Chondrocyte (in vitro differentiated cells): ENCODE results near the gene SUGCT. TPM values are rescaled to one million over a fixed set of nuclear protein-coding genes. Genes with fewer than 3 reads are reported as not detected.

ENCODE experiments used
- DNase-seq: peaks from one replicate; pipeline ENCODE4 v3.0.0; 2021; ENCODE audit warnings: mixed read lengths, low spot score
- H3K27ac Mint-ChIP-seq: one replicate; pipeline ENCODE4 v1.8.0; 2021; ENCODE audit warnings: mild to moderate bottlenecking, moderate library complexity, mixed read lengths; ENCODE audit not compliant: unreplicated experiment
- H3K27me3 Mint-ChIP-seq: 2 replicates; pipeline ENCODE4 v1.8.0; 2021; ENCODE audit warnings: low read depth, mixed read lengths
- H3K36me3 Mint-ChIP-seq: 2 replicates; pipeline ENCODE4 v1.8.0; 2021; ENCODE audit warnings: low read depth, mixed read lengths
- H3K4me1 Mint-ChIP-seq: 2 replicates; pipeline ENCODE4 v1.8.0; 2021; ENCODE audit warnings: low read depth, mild to moderate bottlenecking, mixed read lengths
- H3K4me3 Mint-ChIP-seq: one replicate; pipeline ENCODE4 v1.8.0; 2021; ENCODE audit warnings: mild to moderate bottlenecking, moderate library complexity, mixed read lengths; ENCODE audit not compliant: unreplicated experiment
- H3K9me3 Mint-ChIP-seq: 2 replicates; pipeline ENCODE4 v1.8.0; 2021; ENCODE audit warnings: low read depth, mixed read lengths
- total RNA-seq: library from RNA; stranded (reverse); gene quantifications from 3 replicates; pipeline ENCODE4 v1.2.1, GENCODE V29; 2021
- TF ChIP-seq, protein P1 (sequence below): fragments of 200-600 bp; sonication (generic); IDR thresholded peaks from 2 replicates; pipeline ENCODE4 v1.5.0; 2021; ENCODE audit warnings: antibody characterized with exemption, mild to moderate bottlenecking, moderate library complexity

The SUGCT gene
- total RNA-seq, 1 donor from 2014 or later = 34.4 TPM

DNA sequence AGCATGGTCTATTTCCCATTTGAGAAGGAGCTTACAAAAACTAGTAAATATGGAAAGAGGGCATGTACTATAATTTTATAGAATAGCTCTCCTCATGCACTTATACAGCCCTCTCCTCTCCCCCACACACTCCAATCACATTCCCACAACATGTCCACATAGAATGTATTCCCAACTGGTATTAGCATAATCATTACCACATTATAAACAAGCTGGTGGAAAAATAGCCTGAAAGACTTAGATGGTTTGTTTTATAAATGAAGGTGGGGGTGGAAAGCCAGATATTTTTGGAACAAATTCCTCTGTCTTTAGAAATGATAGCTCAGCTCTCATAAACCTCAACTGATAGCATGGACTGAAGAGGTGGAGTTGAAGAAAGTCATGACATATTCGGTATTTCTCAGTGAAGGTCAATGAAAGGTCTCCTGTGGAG lies 410.1 kb downstream of the SUGCT start:
- no peaks in the 10 kb centered on the region for H3K27me3 Mint-ChIP-seq
- H3K4me1 Mint-ChIP-seq = peaks cover 65% of the 10 kb centered on the region

DNA sequence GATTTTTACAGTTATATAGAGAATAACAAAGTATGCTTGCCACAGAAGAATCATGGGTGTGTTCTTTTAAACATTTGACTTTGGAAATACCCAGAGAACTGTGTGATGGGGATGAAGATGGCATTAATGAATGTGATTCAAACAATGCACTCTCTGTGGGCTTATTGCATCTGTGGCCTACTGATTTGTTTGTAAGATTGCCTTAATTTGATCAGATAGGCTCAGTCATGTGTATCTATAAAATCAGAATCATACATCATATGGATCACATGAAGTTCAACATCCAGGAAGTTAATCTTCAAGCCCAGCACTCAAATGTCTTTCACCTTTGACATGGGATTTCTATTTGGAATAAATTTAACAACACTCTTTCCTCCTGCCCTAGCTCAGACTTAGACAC lies 410.9 kb downstream of the SUGCT start:
- no peak overlapping the region for H3K4me3 Mint-ChIP-seq
- no peak for DNase-seq
- H3K4me1 Mint-ChIP-seq = peaks cover 62% of the 10 kb centered on the region
- H3K27me3 Mint-ChIP-seq = no peaks in the 10 kb centered on the region
- TF ChIP-seq, protein P1, sequence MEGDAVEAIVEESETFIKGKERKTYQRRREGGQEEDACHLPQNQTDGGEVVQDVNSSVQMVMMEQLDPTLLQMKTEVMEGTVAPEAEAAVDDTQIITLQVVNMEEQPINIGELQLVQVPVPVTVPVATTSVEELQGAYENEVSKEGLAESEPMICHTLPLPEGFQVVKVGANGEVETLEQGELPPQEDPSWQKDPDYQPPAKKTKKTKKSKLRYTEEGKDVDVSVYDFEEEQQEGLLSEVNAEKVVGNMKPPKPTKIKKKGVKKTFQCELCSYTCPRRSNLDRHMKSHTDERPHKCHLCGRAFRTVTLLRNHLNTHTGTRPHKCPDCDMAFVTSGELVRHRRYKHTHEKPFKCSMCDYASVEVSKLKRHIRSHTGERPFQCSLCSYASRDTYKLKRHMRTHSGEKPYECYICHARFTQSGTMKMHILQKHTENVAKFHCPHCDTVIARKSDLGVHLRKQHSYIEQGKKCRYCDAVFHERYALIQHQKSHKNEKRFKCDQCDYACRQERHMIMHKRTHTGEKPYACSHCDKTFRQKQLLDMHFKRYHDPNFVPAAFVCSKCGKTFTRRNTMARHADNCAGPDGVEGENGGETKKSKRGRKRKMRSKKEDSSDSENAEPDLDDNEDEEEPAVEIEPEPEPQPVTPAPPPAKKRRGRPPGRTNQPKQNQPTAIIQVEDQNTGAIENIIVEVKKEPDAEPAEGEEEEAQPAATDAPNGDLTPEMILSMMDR = no peak
- peaks cover 2% of the 10 kb centered on the region for H3K36me3 Mint-ChIP-seq
- H3K27ac Mint-ChIP-seq = peak overlapping the region; percentile 80
- H3K9me3 Mint-ChIP-seq = peaks cover 4% of the 10 kb centered on the region

More for the DNA sequence above, 410.1 kb downstream of the SUGCT start:
- Mint-ChIP-seq H3K36me3 (peaks cover 2% of the 10 kb centered on the region), H3K9me3 (peaks cover 5% of the 10 kb centered on the region), H3K4me3 (no peak overlapping the region), H3K27ac (peak overlapping the region; percentile 80)
- TF ChIP-seq, protein P1 = no peak
- DNase-seq = no peak

DNA sequence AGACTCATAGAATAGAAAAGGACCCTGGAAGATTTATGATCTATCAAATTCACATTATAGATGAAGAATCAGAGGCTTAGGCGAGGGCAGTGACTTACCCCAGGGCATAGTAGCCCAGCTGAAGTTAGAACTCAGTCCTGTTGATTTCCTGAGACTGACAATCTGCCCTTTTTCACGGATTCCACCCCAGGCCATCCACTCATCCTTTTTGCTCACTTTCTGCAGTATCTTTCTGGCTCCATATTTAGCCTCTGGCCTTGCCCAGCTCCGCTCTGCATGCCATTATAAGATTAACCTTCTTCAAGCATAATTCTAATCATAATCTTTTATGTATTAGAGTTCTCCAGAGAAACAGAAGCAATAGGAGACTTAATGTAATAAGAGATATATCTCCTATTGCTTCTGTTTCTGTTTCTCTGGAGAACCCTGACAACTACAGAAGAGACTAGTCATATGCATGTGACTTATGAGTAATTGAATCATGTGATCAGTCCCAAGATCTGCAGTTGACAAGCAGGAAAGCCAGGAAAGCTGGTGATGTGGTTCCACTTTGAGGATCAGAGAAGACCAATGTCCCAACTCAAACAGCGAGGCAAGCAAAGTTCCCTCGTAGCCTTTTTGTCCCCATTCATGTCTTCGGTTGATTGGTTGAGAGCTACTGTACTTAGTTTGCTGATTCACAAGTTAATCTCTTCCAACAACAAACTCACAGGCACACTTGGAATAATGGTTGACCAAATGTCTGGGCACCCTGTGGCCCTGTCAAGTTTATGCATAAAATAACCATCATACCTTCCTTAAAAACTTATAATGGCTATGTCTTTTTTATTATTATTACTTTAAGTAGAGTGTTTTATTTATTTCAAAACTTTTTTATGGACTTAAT lies 412.1 kb downstream of the SUGCT start:
- H3K27ac Mint-ChIP-seq = peak overlapping the region; percentile 57
- TF ChIP-seq, protein P1 = no peak

DNA sequence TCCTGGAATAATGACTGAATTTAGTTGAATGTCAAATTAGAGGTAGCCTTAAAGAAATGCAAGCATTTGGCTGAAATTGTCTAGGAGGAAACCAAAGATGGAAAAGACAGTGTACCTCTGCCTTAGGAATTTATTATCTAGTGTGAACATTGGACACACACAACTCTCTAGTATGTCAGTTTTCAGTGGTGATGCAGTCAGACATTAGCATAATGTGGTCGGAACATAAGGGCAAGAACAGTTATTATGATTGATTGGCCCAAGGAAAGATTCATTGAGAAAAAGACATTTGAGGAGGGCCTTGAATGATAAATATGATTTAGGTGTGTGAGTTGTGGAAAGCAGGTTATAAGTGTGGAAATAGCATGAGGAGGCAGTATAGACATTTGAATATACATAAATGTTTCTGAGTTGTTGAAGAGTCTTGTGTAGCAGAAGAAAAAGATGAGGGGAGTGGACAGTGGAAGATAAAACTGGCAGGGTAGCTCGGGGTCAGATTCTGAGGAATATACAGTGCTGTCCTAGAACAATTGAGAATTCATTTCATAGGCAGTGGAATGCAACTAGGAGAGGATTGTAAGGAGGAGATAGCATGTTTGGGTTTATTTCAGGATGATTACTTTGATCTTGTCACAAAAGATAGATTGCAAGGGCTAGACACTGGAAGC lies 414.7 kb downstream of the SUGCT start:
- Mint-ChIP-seq H3K36me3 (no peaks in the 10 kb centered on the region), H3K27me3 (no peaks in the 10 kb centered on the region), H3K4me1 (peaks cover 27% of the 10 kb centered on the region), H3K9me3 (no peaks in the 10 kb centered on the region), H3K4me3 (no peak overlapping the region), H3K27ac (no peak overlapping the region)
- TF ChIP-seq, protein P1 = no peak
- DNase-seq = no peak

More for the DNA sequence above, 412.1 kb downstream of the SUGCT start:
- Mint-ChIP-seq H3K9me3 (no peaks in the 10 kb centered on the region), H3K4me1 (peaks cover 51% of the 10 kb centered on the region), H3K4me3 (no peak overlapping the region), H3K36me3 (peaks cover under 1% of the 10 kb centered on the region), H3K27me3 (no peaks in the 10 kb centered on the region)
- no peak for DNase-seq
